SK-N-SH (cell line): ENCODE results near the gene HECTD4.

Experiments
- CTCF ChIP-seq: fragments of 200-600 bp; sonication (generic); IDR thresholded peaks from 2 replicates; pipeline ENCODE4 v1.6.1; 2017; ENCODE audit warnings: antibody characterized with exemption, mild to moderate bottlenecking, moderate library complexity
- ELF1 ChIP-seq: IDR thresholded peaks from 2 replicates; pipeline ENCODE4 v1.4.0; 2012
- EZH2phosphoT487 ChIP-seq: fragments of 200-600 bp; sonication (generic); IDR thresholded peaks from 2 replicates; pipeline ENCODE4 v1.6.1; 2017; ENCODE audit warnings: low read depth, mixed run types, mild to moderate bottlenecking, antibody characterized with exemption, moderate library complexity, borderline replicate concordance
- MXI1 ChIP-seq: IDR thresholded peaks from 2 replicates; pipeline ENCODE4 v1.6.1; 2012; ENCODE audit warnings: mild to moderate bottlenecking, low read depth, low read length, improper control_type of control experiment
- POLR2AphosphoS5 ChIP-seq: IDR thresholded peaks from 2 replicates; pipeline ENCODE4 v1.6.1; 2012; ENCODE audit warnings: low read depth, low read length
- REST ChIP-seq: IDR thresholded peaks from 2 replicates; pipeline ENCODE4 v1.6.1; 2012; ENCODE audit warnings: mild to moderate bottlenecking, low read depth, low read length, moderate library complexity
- SMC3 ChIP-seq: IDR thresholded peaks from 2 replicates; pipeline ENCODE4 v1.6.1; 2012; ENCODE audit warnings: low read depth, low read length, improper control_type of control experiment
- YY1 ChIP-seq: IDR thresholded peaks from 2 replicates; pipeline ENCODE4 v1.4.0; 2012; ENCODE audit warnings: low read depth, mild to moderate bottlenecking
- ZBTB33 ChIP-seq: IDR thresholded peaks from 2 replicates; pipeline ENCODE4 v1.4.0; 2012; ENCODE audit warnings: low read depth, borderline replicate concordance

GRCh38 chr12:112367965-112368364 is 14.3 kb downstream of the HECTD4 start:
- TF ChIP-seq CTCF: no peak
- TF ChIP-seq SMC3: no peak
- no peak for TF ChIP-seq ELF1
- no peak for TF ChIP-seq POLR2AphosphoS5
- no peak for TF ChIP-seq MXI1
- TF ChIP-seq ZBTB33: no peak
- no peak for TF ChIP-seq REST
- no peak for TF ChIP-seq EZH2phosphoT487
- TF ChIP-seq YY1: no peak
